Measurements from ENCODE around the gene GJB3.

GJB3 gene

GRCh38 chr1:34778381-34778780 is 2.6 kb upstream of the GJB3 start:
- Histone ChIP-seq H3K4me3 (ENCODE audit: low read depth, low read length) (no peak overlapping the region), H3K36me3 (no peaks in the 10 kb centered on the region), H3K27me3 (ENCODE audit: insufficient read depth, low read depth, severe bottlenecking) (peaks cover 69% of the 10 kb centered on the region), H3K9me3 (ENCODE audit: severe bottlenecking) (no peaks in the 10 kb centered on the region), H3K27ac (no peak overlapping the region)
- DNase-seq = no peak
- TF ChIP-seq, protein P1, sequence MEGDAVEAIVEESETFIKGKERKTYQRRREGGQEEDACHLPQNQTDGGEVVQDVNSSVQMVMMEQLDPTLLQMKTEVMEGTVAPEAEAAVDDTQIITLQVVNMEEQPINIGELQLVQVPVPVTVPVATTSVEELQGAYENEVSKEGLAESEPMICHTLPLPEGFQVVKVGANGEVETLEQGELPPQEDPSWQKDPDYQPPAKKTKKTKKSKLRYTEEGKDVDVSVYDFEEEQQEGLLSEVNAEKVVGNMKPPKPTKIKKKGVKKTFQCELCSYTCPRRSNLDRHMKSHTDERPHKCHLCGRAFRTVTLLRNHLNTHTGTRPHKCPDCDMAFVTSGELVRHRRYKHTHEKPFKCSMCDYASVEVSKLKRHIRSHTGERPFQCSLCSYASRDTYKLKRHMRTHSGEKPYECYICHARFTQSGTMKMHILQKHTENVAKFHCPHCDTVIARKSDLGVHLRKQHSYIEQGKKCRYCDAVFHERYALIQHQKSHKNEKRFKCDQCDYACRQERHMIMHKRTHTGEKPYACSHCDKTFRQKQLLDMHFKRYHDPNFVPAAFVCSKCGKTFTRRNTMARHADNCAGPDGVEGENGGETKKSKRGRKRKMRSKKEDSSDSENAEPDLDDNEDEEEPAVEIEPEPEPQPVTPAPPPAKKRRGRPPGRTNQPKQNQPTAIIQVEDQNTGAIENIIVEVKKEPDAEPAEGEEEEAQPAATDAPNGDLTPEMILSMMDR (IDR thresholded peaks at IDR 0.05; ENCODE audit: low read depth, low read length) = no peak

DNA sequence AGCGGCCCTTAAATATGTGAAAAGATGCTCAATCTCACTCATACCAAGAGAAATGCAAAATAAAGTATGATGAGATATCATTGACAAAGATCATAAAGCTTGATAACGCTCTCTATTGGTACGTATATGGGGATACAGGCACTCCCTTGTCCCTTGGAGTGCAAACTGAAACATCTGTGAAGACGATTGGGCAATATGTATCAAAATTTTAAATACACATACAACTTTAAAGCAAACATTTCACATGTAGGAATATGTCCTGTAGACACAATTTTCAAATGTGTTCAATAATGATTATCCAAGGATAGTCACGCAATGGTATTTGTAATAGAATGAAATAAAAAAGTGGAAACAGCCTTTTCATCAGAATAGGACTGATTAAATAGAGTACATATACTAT is 2.0 kb upstream of the GJB3 start:
- Histone ChIP-seq H3K27ac (no peak overlapping the region), H3K4me3 (ENCODE audit: low read depth, low read length) (no peak overlapping the region), H3K27me3 (ENCODE audit: insufficient read depth, low read depth, severe bottlenecking) (peaks cover 68% of the 10 kb centered on the region), H3K9me3 (ENCODE audit: severe bottlenecking) (no peaks in the 10 kb centered on the region), H3K36me3 (no peaks in the 10 kb centered on the region)
- TF ChIP-seq, protein P1 (IDR thresholded peaks at IDR 0.05; ENCODE audit: low read depth, low read length) = no peak
- no peak for DNase-seq

GRCh38 chr1:34779526-34779925 is 1.5 kb upstream of the GJB3 start:
- TF ChIP-seq, protein P1 (IDR thresholded peaks at IDR 0.05; ENCODE audit: low read depth, low read length) = no peak
- H3K27me3 ChIP-seq (ENCODE audit: insufficient read depth, low read depth, severe bottlenecking) = peaks cover 69% of the 10 kb centered on the region
- H3K27ac ChIP-seq = no peak overlapping the region
- H3K9me3 ChIP-seq (ENCODE audit: severe bottlenecking) = no peaks in the 10 kb centered on the region
- H3K36me3 ChIP-seq = no peaks in the 10 kb centered on the region
- DNase-seq = no peak
- H3K4me3 ChIP-seq (ENCODE audit: low read depth, low read length) = no peak overlapping the region

DNA sequence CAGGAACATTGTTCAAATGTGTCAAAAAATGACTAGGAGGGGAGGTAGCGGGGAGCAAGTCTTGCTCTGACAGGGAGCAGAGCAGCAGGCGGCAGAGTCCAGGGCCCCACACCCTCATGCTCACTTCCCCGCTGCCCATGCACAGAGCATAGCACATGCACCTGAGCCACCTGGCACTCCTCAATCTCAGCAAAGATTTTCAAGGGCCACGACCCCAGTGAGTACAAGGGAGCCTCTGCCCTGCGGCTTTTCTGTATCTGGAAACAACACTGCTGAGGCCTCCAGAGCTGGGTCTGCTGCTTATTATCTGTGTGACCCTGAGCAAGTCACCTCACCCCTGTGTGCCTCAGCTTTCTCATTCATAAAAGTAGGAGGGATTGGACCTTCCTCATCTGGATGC is 1.1 kb upstream of the GJB3 start:
- Histone ChIP-seq H3K27ac (no peak overlapping the region), H3K36me3 (no peaks in the 10 kb centered on the region), H3K27me3 (ENCODE audit: insufficient read depth, low read depth, severe bottlenecking) (peaks cover 70% of the 10 kb centered on the region), H3K9me3 (ENCODE audit: severe bottlenecking) (no peaks in the 10 kb centered on the region), H3K4me3 (ENCODE audit: low read depth, low read length) (no peak overlapping the region)
- TF ChIP-seq, protein P1 (IDR thresholded peaks at IDR 0.05; ENCODE audit: low read depth, low read length) = no peak
- no peak for DNase-seq

- Histone ChIP-seq H3K36me3 (no peaks in the 10 kb centered on the region), H3K9me3 (ENCODE audit: severe bottlenecking) (no peaks in the 10 kb centered on the region), H3K27me3 (ENCODE audit: insufficient read depth, low read depth, severe bottlenecking) (peaks cover 68% of the 10 kb centered on the region), H3K27ac (no peak overlapping the region), H3K4me3 (ENCODE audit: low read depth, low read length) (no peak overlapping the region)
- TF ChIP-seq, protein P1 (IDR thresholded peaks at IDR 0.05; ENCODE audit: low read depth, low read length) = no peak
- no peak for DNase-seq
Observed at GRCh38 chr1:34780528-34780927, 486 bp upstream of the GJB3 start.

DNA sequence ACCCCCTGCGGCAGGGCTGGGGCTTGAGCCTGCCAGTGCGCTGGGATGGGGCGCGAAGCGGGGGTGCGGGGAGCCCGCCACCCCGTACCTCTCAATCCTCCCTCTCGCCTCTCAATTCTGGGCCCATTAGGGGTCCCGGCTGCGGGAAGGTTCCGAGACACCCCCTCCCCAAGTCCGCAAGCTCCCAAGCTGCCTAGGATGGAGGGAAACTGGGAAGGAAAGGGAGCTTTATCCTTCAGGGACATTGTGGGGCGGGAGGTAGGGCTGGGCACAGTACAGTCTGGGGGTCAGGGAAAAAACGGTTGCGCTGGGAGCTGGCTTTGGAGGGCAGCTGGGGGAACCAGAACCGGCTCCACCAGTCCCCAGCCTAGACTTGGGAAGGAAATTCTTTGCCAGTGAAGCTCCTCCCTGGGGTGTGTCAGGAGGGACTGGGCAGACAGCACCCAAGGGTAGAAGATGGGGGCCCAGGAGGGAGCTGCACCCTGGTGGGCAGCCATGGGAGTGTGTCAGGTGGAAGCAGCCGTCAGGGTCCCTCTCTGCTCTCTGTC is 904 bp downstream of the GJB3 start:
- Histone ChIP-seq H3K9me3 (ENCODE audit: severe bottlenecking) (no peaks in the 10 kb centered on the region), H3K27me3 (ENCODE audit: insufficient read depth, low read depth, severe bottlenecking) (peaks cover 75% of the 10 kb centered on the region), H3K4me3 (ENCODE audit: low read depth, low read length) (peak overlapping the region; percentile 15), H3K27ac (no peak overlapping the region), H3K36me3 (no peaks in the 10 kb centered on the region)
- DNase-seq = no peak
- TF ChIP-seq, protein P1 (IDR thresholded peaks at IDR 0.05; ENCODE audit: low read depth, low read length) = peak; percentile 5; the same call in 1 of the 2 replicates
